ENCODE results near the gene KDM4C. TPM values are rescaled to one million over a fixed set of nuclear protein-coding genes. Genes with fewer than 3 reads are reported as not detected.

The KDM4C gene
- total RNA-seq, 1 experiment from 2014 or later = 16.8 TPM

DNA sequence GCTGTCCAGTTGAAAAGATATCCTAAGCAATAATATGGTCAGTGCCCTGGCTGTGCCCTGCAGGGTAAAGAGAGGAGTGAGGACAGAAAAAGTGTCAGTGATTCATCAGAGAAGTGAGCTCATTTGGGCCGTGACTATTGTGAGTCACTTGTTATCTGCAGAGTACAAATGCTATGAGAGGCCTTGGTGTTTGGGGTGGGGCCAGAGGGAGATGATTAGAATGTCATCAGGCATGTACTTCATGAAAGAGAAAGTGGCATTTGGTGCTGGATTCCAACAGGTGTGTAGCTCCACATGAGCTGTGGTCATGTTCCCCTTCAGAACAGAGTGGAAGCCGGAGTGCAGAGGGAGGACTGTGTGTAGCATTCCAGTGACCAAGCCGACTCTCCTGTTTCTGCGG lies 174.1 kb downstream of the KDM4C start (continued):
- TF ChIP-seq SIN3A (IDR thresholded peaks at IDR 0.05; ENCODE audit: low read depth) (no peak), ZFX (IDR thresholded peaks at IDR 0.05) (no peak)
- TF ChIP-seq, protein P1, sequence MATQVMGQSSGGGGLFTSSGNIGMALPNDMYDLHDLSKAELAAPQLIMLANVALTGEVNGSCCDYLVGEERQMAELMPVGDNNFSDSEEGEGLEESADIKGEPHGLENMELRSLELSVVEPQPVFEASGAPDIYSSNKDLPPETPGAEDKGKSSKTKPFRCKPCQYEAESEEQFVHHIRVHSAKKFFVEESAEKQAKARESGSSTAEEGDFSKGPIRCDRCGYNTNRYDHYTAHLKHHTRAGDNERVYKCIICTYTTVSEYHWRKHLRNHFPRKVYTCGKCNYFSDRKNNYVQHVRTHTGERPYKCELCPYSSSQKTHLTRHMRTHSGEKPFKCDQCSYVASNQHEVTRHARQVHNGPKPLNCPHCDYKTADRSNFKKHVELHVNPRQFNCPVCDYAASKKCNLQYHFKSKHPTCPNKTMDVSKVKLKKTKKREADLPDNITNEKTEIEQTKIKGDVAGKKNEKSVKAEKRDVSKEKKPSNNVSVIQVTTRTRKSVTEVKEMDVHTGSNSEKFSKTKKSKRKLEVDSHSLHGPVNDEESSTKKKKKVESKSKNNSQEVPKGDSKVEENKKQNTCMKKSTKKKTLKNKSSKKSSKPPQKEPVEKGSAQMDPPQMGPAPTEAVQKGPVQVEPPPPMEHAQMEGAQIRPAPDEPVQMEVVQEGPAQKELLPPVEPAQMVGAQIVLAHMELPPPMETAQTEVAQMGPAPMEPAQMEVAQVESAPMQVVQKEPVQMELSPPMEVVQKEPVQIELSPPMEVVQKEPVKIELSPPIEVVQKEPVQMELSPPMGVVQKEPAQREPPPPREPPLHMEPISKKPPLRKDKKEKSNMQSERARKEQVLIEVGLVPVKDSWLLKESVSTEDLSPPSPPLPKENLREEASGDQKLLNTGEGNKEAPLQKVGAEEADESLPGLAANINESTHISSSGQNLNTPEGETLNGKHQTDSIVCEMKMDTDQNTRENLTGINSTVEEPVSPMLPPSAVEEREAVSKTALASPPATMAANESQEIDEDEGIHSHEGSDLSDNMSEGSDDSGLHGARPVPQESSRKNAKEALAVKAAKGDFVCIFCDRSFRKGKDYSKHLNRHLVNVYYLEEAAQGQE (IDR thresholded peaks at IDR 0.05; ENCODE audit: low read depth) = no peak

DNA sequence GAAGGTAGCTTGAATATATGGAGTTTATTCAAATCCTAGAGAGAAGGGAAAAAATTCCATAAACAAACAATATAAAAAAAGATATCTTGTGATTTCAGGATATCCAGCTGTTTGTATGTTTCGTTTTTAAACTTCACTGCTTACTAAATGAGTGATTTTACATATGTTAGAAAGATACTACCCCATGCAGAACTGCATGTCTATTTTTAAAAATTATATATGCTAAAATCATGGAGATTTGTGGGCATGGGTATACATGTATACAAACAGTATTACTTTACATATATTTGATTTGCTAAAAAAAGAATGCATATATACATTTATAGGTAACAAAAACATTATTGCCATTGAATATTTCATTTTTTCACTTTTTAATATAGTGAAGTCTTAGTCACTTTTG lies 178.3 kb downstream of the KDM4C start:
- no peak overlapping the region for H3K4me2 ChIP-seq (ENCODE audit: low read length)
- CTCF ChIA-PET = no interaction called here
- no peak overlapping the region for H3K9ac ChIP-seq (ENCODE audit: low read length)
- no peaks in the 10 kb centered on the region for H3K36me3 ChIP-seq (ENCODE audit: control insufficient read depth in 1 of 2, insufficient read depth in 2 of 2, low read length in 2 of 2)
- DNase-seq (ENCODE audit: low read depth, low spot score) (no peak), ATAC-seq (no peak)
- no peak for TF ChIP-seq ZNF274 (IDR thresholded peaks at IDR 0.05; ENCODE audit: low read depth, low read length)
- no peak for TF ChIP-seq JUND (IDR thresholded peaks at IDR 0.05)
- TF ChIP-seq CBX3 (IDR thresholded peaks at IDR 0.05; ENCODE audit: low read depth) = no peak
- no peak for TF ChIP-seq RAD21 (IDR thresholded peaks at IDR 0.05; ENCODE audit: low read depth)
- TF ChIP-seq SIN3A (IDR thresholded peaks at IDR 0.05; ENCODE audit: low read depth) = no peak
- no peak for TF ChIP-seq SRF (IDR thresholded peaks at IDR 0.05; ENCODE audit: low read depth)
- TF ChIP-seq TCF7L2 (IDR thresholded peaks at IDR 0.05; ENCODE audit: borderline replicate concordance, extremely low read depth, insufficient read depth, insufficient read length) = no peak
- TF ChIP-seq POLR2AphosphoS5 (IDR thresholded peaks at IDR 0.05; ENCODE audit: low read depth, low read length) = no peak
- TF ChIP-seq, protein P2, sequence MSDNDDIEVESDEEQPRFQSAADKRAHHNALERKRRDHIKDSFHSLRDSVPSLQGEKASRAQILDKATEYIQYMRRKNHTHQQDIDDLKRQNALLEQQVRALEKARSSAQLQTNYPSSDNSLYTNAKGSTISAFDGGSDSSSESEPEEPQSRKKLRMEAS (IDR thresholded peaks at IDR 0.05) = no peak
- TF ChIP-seq YY1 (IDR thresholded peaks at IDR 0.05; ENCODE audit: extremely low read depth, insufficient replicate concordance, low read depth, low read length) = no peak
- no peak for TF ChIP-seq ELF1 (IDR thresholded peaks at IDR 0.05; ENCODE audit: borderline replicate concordance, low read depth)
- TF ChIP-seq, protein P3, sequence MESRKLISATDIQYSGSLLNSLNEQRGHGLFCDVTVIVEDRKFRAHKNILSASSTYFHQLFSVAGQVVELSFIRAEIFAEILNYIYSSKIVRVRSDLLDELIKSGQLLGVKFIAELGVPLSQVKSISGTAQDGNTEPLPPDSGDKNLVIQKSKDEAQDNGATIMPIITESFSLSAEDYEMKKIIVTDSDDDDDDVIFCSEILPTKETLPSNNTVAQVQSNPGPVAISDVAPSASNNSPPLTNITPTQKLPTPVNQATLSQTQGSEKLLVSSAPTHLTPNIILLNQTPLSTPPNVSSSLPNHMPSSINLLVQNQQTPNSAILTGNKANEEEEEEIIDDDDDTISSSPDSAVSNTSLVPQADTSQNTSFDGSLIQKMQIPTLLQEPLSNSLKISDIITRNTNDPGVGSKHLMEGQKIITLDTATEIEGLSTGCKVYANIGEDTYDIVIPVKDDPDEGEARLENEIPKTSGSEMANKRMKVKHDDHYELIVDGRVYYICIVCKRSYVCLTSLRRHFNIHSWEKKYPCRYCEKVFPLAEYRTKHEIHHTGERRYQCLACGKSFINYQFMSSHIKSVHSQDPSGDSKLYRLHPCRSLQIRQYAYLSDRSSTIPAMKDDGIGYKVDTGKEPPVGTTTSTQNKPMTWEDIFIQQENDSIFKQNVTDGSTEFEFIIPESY (IDR thresholded peaks at IDR 0.05; ENCODE audit: extremely low read depth, insufficient replicate concordance, low read length) = no peak
- no peak for TF ChIP-seq SP1 (IDR thresholded peaks at IDR 0.05; ENCODE audit: low read depth)
- H3K4me3 ChIP-seq (replicated peaks in 1 of 2; ENCODE audit: low read depth in 1 of 2, low read length in 2 of 2) = no peak overlapping the region
- POLR2A ChIA-PET = no interaction called here
- H3K27me3 ChIP-seq (ENCODE audit: insufficient read depth, low read length) = no peaks in the 10 kb centered on the region
- H4K20me1 ChIP-seq (ENCODE audit: insufficient read depth) = no peaks in the 10 kb centered on the region
- H3K9me3 ChIP-seq (ENCODE audit: control insufficient read depth in 1 of 2, insufficient read depth in 1 of 2, low read depth in 1 of 2, low read length in 2 of 2) = no peaks in the 10 kb centered on the region
- RAD21 ChIA-PET (ENCODE audit: low non-redundant PET in 1 of 2, low total read pairs in 2 of 2, uncharacterized antibody in 2 of 2, unreplicated experiment in 2 of 2) = no interaction called here
- no peak overlapping the region for H2AFZ ChIP-seq (ENCODE audit: low read depth, low read length, poor library complexity, severe bottlenecking)
- intact Hi-C loops (cut with micrococcal nuclease) = no loop called here
- BruUV-seq (replicated peaks) = no TSS peak
- no peaks in the 10 kb centered on the region for H3K79me2 ChIP-seq (ENCODE audit: insufficient read depth, low read length)
- H3K27ac ChIP-seq (ENCODE audit: low read depth, low read length) = no peak overlapping the region
- no peaks in the 10 kb centered on the region for H3K9me2 ChIP-seq (ENCODE audit: insufficient read depth)
- peaks cover 21 to 28% of the 10 kb centered on the region in 2 experiments for H3K4me1 ChIP-seq (ENCODE audit: control insufficient read depth in 1 of 2, insufficient read depth in 2 of 2, low read length in 2 of 2)
